Prostate gland (tissue), 2 donors: ENCODE measurements around the gene CTNNA3.

Source experiments
- CTCF ChIP-seq, 4 experiments: fragments of 200-600 bp in 2 of 4; fragments of 450-650 bp in 2 of 4; sonication (generic) in 2 of 4; IDR thresholded peaks; 1 replicate in 3 of 4; 2 replicates in 1 of 4; pipeline ENCODE4 v1.5.1; 2016 to 2019; ENCODE audit warnings: antibody characterized with exemption in 4 of 4, mild to moderate bottlenecking in 2 of 4, moderate library complexity in 2 of 4
- POLR2A ChIP-seq: fragments of 450-650 bp; IDR thresholded peaks from one replicate; pipeline ENCODE4 v1.6.1; 2016; ENCODE audit warnings: antibody characterized with exemption, mild to moderate bottlenecking
- POLR2AphosphoS5 ChIP-seq: sonication (generic); formaldehyde crosslinking; IDR thresholded peaks from one replicate; pipeline ENCODE4 v1.6.1; 2017; ENCODE audit warnings: antibody characterized with exemption

GRCh38 chr10:67725567-67725966, 29.6 kb upstream of the CTNNA3 start:
- TF ChIP-seq POLR2A (no peak), CTCF (IDR thresholded peaks at IDR 0.05) (no peak), POLR2AphosphoS5 (no peak)
